ENCODE data around the gene SFXN3.

DNA sequence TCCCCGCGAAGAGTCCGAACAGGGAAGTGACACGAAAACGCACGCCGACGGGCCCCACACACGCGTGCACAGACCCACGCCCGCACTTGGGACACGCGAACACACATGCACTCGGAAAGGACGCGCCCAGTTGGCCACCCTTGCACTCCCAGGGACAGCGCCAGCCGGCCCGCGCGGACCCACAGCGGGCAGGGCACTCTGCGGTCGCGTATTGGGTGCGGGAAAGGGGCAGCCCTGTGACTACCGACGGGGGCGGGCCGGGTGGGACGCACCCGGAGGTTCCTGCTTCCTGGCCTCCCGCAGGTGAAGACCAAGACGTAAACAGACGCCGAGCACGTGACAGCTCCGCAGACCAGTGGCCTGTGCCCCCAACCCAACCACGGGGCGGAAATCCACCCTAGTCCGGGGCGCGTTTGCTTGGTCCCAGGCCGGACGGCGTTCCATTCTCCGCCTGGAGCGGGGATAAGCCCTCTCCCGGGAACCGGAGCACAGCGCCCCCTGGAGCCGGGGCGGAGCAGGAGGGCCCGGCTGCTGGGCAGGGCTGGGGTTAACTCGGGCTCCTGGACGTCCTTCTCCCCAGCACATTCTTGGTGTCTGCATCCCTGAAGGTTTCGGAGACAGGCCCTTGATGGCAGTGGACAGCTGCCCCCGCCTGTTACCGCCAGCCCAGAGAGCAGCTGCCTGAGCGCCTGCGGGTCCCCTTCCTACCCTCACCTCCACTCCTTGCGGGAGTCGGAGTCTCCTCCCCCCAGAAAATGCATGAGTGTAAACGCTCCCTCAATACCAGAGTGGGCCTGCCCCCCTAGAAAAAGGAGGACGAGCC is 33.5 kb upstream of the SFXN3 start:
- TF ChIP-seq POLR2AphosphoS5 (IDR thresholded peaks at IDR 0.05; ENCODE audit: low read depth): no peak; the same call in 1 of the 2 replicates
- TF ChIP-seq, protein P1, sequence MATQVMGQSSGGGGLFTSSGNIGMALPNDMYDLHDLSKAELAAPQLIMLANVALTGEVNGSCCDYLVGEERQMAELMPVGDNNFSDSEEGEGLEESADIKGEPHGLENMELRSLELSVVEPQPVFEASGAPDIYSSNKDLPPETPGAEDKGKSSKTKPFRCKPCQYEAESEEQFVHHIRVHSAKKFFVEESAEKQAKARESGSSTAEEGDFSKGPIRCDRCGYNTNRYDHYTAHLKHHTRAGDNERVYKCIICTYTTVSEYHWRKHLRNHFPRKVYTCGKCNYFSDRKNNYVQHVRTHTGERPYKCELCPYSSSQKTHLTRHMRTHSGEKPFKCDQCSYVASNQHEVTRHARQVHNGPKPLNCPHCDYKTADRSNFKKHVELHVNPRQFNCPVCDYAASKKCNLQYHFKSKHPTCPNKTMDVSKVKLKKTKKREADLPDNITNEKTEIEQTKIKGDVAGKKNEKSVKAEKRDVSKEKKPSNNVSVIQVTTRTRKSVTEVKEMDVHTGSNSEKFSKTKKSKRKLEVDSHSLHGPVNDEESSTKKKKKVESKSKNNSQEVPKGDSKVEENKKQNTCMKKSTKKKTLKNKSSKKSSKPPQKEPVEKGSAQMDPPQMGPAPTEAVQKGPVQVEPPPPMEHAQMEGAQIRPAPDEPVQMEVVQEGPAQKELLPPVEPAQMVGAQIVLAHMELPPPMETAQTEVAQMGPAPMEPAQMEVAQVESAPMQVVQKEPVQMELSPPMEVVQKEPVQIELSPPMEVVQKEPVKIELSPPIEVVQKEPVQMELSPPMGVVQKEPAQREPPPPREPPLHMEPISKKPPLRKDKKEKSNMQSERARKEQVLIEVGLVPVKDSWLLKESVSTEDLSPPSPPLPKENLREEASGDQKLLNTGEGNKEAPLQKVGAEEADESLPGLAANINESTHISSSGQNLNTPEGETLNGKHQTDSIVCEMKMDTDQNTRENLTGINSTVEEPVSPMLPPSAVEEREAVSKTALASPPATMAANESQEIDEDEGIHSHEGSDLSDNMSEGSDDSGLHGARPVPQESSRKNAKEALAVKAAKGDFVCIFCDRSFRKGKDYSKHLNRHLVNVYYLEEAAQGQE (IDR thresholded peaks at IDR 0.05; ENCODE audit: unreplicated experiment): no peak
- TF ChIP-seq, protein P2, sequence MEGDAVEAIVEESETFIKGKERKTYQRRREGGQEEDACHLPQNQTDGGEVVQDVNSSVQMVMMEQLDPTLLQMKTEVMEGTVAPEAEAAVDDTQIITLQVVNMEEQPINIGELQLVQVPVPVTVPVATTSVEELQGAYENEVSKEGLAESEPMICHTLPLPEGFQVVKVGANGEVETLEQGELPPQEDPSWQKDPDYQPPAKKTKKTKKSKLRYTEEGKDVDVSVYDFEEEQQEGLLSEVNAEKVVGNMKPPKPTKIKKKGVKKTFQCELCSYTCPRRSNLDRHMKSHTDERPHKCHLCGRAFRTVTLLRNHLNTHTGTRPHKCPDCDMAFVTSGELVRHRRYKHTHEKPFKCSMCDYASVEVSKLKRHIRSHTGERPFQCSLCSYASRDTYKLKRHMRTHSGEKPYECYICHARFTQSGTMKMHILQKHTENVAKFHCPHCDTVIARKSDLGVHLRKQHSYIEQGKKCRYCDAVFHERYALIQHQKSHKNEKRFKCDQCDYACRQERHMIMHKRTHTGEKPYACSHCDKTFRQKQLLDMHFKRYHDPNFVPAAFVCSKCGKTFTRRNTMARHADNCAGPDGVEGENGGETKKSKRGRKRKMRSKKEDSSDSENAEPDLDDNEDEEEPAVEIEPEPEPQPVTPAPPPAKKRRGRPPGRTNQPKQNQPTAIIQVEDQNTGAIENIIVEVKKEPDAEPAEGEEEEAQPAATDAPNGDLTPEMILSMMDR (conservative IDR thresholded peaks at IDR 0.05; ENCODE audit: low read depth in 2 of 2): peak; percentile 76 to 82
- no peak for TF ChIP-seq EZH2 (IDR thresholded peaks at IDR 0.05; ENCODE audit: low read depth, unreplicated experiment)
- TF ChIP-seq JUNB (IDR thresholded peaks at IDR 0.05; ENCODE audit: unreplicated experiment): no peak
